Rectal smooth muscle tissue (tissue), 1 donor: ENCODE data around the gene NEDD4L.
"Not testable (repeated sequence)": the region's sequence is repeated elsewhere in the genome, so short reads cannot be mapped to it uniquely, and the experiment has no call there.

Source experiments
- H3K27ac ChIP-seq: one replicate; pipeline ENCODE4 v1.7.0; 2013; ENCODE audit warnings: low read depth, low read length, inconsistent platforms
- H3K27me3 ChIP-seq: one replicate; pipeline ENCODE4 v1.7.0; 2013; ENCODE audit warnings: low read length; ENCODE audit not compliant: control insufficient read depth, insufficient read depth
- H3K36me3 ChIP-seq: one replicate; pipeline ENCODE4 v1.7.0; 2013; ENCODE audit warnings: low read length; ENCODE audit not compliant: control insufficient read depth, insufficient read depth
- H3K4me1 ChIP-seq: one replicate; pipeline ENCODE4 v1.7.0; 2013; ENCODE audit warnings: low read length; ENCODE audit not compliant: control insufficient read depth, insufficient read depth
- H3K4me3 ChIP-seq: one replicate; pipeline ENCODE4 v1.7.0; 2013; ENCODE audit warnings: low read length
- H3K9ac ChIP-seq: one replicate; pipeline ENCODE4 v1.7.0; 2013; ENCODE audit warnings: low read length

The NEDD4L gene

GRCh38 chr18:58158459-58158858 is 114.4 kb downstream of the NEDD4L start:
- Histone ChIP-seq H3K9ac (no peak overlapping the region), H3K4me1 (no peaks in the 10 kb centered on the region), H3K27me3 (no peaks in the 10 kb centered on the region), H3K4me3 (no peak overlapping the region), H3K36me3 (no peaks in the 10 kb centered on the region), H3K27ac (no peak overlapping the region)

DNA sequence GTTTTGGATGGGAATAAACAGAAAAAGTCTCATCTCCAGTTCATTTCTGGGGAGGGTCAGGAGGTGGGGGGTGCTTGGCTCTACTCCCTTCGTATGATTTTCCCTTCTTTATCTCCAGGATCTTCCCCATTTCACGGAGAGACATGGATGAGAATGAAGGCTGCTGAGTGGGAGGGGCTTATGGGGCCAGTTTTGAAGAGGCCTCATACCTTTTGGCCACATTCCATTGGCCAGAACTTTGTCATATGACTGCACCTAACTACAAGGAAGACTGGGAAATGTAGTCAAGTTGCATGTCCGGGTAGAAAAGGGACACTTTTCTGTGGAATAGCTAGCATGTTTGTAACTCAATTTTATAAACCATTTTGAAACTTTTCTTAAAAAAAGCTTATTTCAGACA is 117.6 kb downstream of the NEDD4L start:
- H3K9ac ChIP-seq: no peak overlapping the region
- no peaks in the 10 kb centered on the region for H3K27me3 ChIP-seq
- no peak overlapping the region for H3K27ac ChIP-seq
- H3K4me3 ChIP-seq: no peak overlapping the region
- no peaks in the 10 kb centered on the region for H3K4me1 ChIP-seq
- H3K36me3 ChIP-seq: no peaks in the 10 kb centered on the region

- H3K27ac ChIP-seq: no peak overlapping the region
- no peak overlapping the region for H3K4me3 ChIP-seq
- no peaks in the 10 kb centered on the region for H3K36me3 ChIP-seq
- H3K4me1 ChIP-seq: no peaks in the 10 kb centered on the region
- no peaks in the 10 kb centered on the region for H3K27me3 ChIP-seq
- H3K9ac ChIP-seq: no peak overlapping the region
Observed at GRCh38 chr18:58162127-58162526, 118.1 kb downstream of the NEDD4L start.

- H3K27ac ChIP-seq: no peak overlapping the region
- no peak overlapping the region for H3K9ac ChIP-seq
- no peaks in the 10 kb centered on the region for H3K27me3 ChIP-seq
- no peaks in the 10 kb centered on the region for H3K4me1 ChIP-seq
- H3K36me3 ChIP-seq: no peaks in the 10 kb centered on the region
- H3K4me3 ChIP-seq: no peak overlapping the region
Observed at GRCh38 chr18:58163004-58163590, 119.1 kb downstream of the NEDD4L start.

- Histone ChIP-seq H3K27ac (no peak overlapping the region), H3K4me3 (no peak overlapping the region), H3K36me3 (no peaks in the 10 kb centered on the region), H3K9ac (no peak overlapping the region), H3K27me3 (no peaks in the 10 kb centered on the region), H3K4me1 (no peaks in the 10 kb centered on the region)
Observed at GRCh38 chr18:58166278-58166844, 122.3 kb downstream of the NEDD4L start.

DNA sequence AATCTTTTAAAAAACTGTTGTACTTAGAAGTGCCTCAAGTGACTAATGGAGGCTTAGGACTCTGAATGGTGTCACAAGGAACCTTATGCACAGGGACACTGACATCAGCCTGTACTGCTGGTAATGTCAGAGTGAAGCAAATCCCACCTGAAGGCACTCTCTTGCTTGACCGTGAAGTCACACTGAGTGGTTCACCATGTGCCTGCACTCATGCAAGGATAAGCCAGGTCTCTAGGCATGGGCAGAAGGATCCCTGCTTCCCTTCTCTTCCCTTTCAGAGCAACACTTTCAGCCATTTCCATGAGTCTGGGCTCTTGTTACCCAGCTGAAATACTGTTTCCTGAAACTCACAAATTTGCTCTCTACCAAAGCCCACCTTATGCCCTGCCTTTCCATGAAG is 123.0 kb downstream of the NEDD4L start:
- H3K9ac ChIP-seq: no peak overlapping the region
- no peaks in the 10 kb centered on the region for H3K36me3 ChIP-seq
- H3K4me3 ChIP-seq: no peak overlapping the region
- H3K27ac ChIP-seq: no peak overlapping the region
- H3K4me1 ChIP-seq: no peaks in the 10 kb centered on the region
- no peaks in the 10 kb centered on the region for H3K27me3 ChIP-seq

GRCh38 chr18:58168221-58168620 is 124.2 kb downstream of the NEDD4L start:
- Histone ChIP-seq H3K27ac (no peak overlapping the region), H3K9ac (no peak overlapping the region)

GRCh38 chr18:58168993-58169392 is 125.0 kb downstream of the NEDD4L start:
- Histone ChIP-seq H3K4me3 (no peak overlapping the region), H3K9ac (no peak overlapping the region), H3K27me3 (no peaks in the 10 kb centered on the region)

More at GRCh38 chr18:58168221-58168620, 124.2 kb downstream of the NEDD4L start:
- Histone ChIP-seq H3K4me1 (no peaks in the 10 kb centered on the region), H3K27me3 (no peaks in the 10 kb centered on the region), H3K36me3 (no peaks in the 10 kb centered on the region), H3K4me3 (no peak overlapping the region)

GRCh38 chr18:58169472-58169871 is 125.4 kb downstream of the NEDD4L start:
- Histone ChIP-seq H3K9ac (no peak overlapping the region), H3K4me1 (no peaks in the 10 kb centered on the region), H3K36me3 (no peaks in the 10 kb centered on the region), H3K27ac (no peak overlapping the region), H3K27me3 (no peaks in the 10 kb centered on the region), H3K4me3 (no peak overlapping the region)

More at GRCh38 chr18:58168993-58169392, 125.0 kb downstream of the NEDD4L start:
- Histone ChIP-seq H3K36me3 (no peaks in the 10 kb centered on the region), H3K4me1 (no peaks in the 10 kb centered on the region), H3K27ac (no peak overlapping the region)

- H3K27me3 ChIP-seq: not testable (repeated sequence)
Observed at GRCh38 chr18:58170036-58170435, 126.0 kb downstream of the NEDD4L start.

DNA sequence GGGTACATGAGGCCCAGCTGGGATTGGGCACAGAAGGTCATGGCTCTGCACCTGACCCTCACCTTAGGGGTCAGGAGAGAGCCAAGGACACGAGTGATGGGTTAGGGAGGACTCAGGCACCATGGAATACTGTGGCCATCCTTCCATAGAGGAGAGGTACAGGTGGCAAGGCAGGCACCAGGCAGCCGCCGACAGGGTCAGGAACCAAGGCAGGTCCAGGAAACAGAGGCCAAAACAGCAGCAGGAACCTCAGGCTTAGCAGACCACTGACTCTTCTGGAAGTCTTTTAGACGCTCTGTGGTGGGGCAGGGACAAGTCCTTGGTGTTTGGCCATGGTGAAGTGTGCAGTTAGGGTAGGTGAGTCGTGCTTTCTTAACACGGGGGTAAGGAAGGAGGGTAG is 128.0 kb downstream of the NEDD4L start:
- no peak overlapping the region for H3K9ac ChIP-seq
- no peaks in the 10 kb centered on the region for H3K27me3 ChIP-seq
- H3K4me1 ChIP-seq: no peaks in the 10 kb centered on the region
- no peaks in the 10 kb centered on the region for H3K36me3 ChIP-seq
- H3K4me3 ChIP-seq: no peak overlapping the region
- H3K27ac ChIP-seq: no peak overlapping the region

More at GRCh38 chr18:58170036-58170435, 126.0 kb downstream of the NEDD4L start:
- H3K27ac ChIP-seq, H3K4me1 ChIP-seq, H3K36me3 ChIP-seq, H3K4me3 ChIP-seq, H3K9ac ChIP-seq: not testable (repeated sequence)

GRCh38 chr18:58174285-58174684 is 130.3 kb downstream of the NEDD4L start:
- no peaks in the 10 kb centered on the region for H3K27me3 ChIP-seq
- no peak overlapping the region for H3K4me3 ChIP-seq
- peaks cover 13% of the 10 kb centered on the region for H3K4me1 ChIP-seq
- H3K9ac ChIP-seq: no peak overlapping the region
- H3K27ac ChIP-seq: no peak overlapping the region
- H3K36me3 ChIP-seq: no peaks in the 10 kb centered on the region

- Histone ChIP-seq H3K27ac (no peak overlapping the region), H3K27me3 (no peaks in the 10 kb centered on the region), H3K9ac (no peak overlapping the region), H3K4me1 (peaks cover 13% of the 10 kb centered on the region), H3K4me3 (no peak overlapping the region), H3K36me3 (no peaks in the 10 kb centered on the region)
Observed at GRCh38 chr18:58175122-58175785, 131.2 kb downstream of the NEDD4L start.
